NCI-H526 (cell line): ENCODE measurements around the gene PLCL1.

ENCODE experiments used
- DNase-seq, 2 experiments: peaks; one replicate each; lab custom pipeline; 2025; lab: John Stamatoyannopoulos, UW

The PLCL1 gene

DNA sequence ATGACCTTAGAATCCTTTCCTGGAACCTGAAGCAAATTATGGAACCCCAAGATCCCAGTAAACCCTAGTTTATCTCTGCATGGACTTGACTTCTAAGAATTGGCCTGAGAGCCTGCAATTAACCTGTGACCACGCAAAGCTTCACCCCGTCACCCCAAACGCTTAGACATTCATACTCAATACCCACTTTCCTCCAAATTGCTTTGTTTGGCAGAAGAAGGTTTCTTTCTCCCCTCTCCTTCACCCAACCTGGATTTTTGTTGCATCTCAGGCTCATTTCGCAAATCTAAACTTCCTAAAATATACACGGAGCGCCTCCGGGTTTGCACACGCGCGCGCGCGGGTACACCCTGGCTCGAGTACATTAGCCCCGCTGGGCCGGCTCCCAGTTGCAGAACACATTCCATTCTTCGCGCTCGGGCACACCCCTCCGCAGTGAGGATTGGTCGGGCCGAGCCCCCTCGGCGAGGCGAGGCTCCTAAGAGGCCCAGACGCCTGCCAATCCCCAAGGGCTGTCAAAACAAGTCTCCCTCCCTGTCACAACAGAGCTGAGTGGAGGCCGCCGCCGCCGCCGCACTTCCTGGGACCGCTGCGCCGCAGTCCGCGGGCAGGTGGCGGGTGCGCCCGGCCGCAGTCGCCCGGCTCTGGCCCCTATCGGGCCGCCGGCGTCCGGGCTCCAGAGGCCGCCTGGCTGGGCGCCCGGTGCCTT lies at the start of gene PLCL1:
TSS of gene PLCL1 (plus strand) at position 545 of the 709 bp plus-strand sequence.
- DNase-seq, result peak; percentile 77 to 96

DNA sequence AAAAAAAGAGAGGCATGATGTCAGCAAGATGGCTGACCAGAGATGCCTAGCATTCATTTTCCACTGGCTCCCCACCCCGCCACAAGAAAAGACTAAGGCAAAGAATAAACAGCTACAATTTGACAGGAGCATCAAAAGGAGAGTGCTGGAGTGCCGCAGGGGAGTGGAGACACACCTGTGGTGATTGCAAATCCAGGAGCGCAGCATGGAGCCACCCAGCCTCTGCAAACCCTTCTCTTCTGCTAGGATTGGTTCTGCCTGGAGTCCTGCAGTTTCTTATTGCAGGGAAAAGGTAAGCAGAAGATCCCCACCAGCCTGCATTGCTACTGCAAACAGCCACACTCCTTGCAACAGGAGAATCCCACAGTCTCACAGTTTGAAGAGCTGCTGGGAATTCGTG lies 45.4 kb upstream of the PLCL1 start:
- DNase-seq, result no peak

GRCh38 chr2:197759625-197760292 lies 44.6 kb upstream of the PLCL1 start:
- no peak for DNase-seq

DNA sequence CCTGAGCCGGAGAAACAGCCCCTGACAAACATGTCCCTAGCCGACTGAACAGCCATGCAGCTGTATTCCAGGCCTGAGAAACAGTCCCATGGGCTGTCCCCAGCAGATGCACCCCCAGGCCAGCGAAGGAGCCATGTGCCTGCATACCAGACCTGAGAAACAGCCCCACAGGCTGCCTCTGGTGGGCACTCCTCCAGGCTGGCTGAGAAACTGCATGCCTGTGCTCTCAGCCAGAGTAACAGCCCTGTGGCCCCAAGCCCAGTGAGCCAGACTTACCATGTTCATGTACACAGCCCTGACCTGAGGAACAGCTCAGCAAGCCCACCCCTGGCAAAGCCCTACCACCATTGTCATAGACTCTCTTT lies 44.1 kb upstream of the PLCL1 start:
- no peak for DNase-seq

GRCh38 chr2:197777823-197778407 lies 26.5 kb upstream of the PLCL1 start:
- DNase-seq, result peak in 1 of 2 experiments; percentile 38

DNA sequence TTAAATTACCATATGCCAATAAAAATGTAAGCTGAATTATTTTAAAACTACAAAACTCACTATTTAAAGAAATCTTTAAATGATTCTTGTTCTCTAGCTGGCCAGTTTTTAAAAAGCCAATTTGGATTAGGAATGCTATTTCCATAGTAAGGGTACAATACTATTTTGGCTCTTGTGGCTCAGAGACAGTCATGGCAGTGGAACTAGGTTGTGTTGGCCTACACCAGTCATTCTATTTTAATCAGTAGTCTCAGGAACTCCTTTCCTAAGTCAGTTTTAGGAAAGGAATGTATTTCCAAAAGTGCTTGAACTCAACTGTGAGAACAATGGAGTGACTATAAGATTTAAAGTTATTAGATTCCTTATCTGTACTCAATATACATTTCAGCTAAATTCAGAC lies 25.1 kb upstream of the PLCL1 start:
- no peak for DNase-seq

- no peak for DNase-seq
Measured at GRCh38 chr2:197782126-197782525, 22.3 kb upstream of the PLCL1 start.

DNA sequence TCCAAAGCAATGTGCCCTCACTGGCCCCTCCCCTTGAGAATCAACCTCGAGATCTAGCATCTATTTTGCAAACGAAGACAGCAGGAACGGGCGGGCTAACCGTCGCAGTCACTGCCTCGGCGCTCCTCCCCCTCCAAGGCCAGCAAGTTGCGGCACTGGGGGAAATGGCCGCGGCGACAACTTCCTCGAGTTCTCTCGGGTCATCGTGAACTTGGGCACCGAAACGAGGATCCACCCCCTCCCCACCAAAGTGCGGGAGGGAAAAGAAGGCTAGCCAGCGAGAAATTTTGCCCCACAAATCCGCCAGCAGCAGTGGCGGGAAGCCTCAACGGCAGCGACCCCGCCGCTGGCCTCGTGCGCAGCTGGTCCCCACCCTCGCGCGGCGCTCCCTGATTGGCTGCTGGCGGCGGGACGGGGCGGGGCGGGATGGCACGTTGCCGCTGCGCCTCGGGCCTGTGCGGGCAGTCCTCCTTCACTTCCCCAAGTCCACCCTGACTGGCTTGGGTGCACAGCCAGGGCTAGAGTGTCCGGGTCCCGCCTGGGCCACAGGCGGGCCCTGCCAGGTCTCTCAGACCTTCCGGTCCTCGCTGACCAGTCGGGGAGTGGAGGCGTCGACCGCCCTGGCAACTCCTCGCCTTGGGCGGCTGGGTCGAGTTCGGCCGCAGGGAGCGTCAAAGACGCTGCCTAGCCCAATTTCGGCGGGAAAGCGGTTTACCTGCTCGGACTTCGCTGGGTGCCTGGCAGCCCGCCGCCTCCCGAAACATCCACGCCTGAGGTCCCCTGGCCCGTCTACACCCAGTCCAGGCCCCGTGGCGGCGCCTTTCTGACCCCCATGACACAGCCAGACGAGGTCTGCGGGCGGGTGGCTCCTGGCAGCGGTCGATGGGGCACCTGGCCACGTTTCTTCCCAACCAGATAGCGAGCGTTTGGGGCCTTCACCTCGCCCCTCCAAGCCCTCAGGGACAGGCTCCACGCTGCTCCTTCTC lies 19.1 kb upstream of the PLCL1 start, which contains the start of gene BOLL:
TSS of gene BOLL (minus strand) at position 364 of the 986 bp plus-strand sequence. CDS start 3,469 bp downstream, outside the sequence.
- DNase-seq, result no peak

GRCh38 chr2:197786010-197786877 lies 18.1 kb upstream of the PLCL1 start:
- peak in 1 of 2 experiments; percentile 40 for DNase-seq

GRCh38 chr2:197793456-197793855 lies 10.9 kb upstream of the PLCL1 start:
- DNase-seq, result no peak

- DNase-seq, result no peak
Measured at GRCh38 chr2:197795277-197795676, 9.1 kb upstream of the PLCL1 start.

GRCh38 chr2:197798187-197798586 lies 6.2 kb upstream of the PLCL1 start:
- DNase-seq, result no peak

GRCh38 chr2:197799068-197799467 lies 5.3 kb upstream of the PLCL1 start:
- no peak for DNase-seq

DNA sequence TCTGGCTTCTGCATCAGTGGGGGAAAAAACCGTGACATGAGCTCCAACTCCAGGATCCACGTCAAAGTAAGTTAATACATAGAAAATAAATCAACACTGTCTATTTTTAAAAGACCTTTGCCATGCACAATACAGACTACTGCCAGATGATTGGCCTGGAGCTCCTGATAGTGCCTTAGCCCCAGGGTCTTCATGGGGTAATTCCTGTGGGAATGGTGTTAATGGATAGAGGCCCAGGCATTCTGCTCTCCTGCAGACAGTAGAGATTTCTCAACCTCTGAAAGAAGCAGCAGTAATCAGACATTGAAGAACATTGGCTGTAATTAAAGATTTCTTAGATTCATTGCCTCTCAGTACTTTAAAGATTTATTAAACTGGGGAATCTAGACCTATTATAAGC lies 4.3 kb upstream of the PLCL1 start:
- DNase-seq, result no peak

- DNase-seq, result no peak
Measured at GRCh38 chr2:197801033-197801432, 3.4 kb upstream of the PLCL1 start.

- peak; percentile 48 to 72 for DNase-seq
Measured at GRCh38 chr2:197803033-197803444, 1.4 kb upstream of the PLCL1 start.

DNA sequence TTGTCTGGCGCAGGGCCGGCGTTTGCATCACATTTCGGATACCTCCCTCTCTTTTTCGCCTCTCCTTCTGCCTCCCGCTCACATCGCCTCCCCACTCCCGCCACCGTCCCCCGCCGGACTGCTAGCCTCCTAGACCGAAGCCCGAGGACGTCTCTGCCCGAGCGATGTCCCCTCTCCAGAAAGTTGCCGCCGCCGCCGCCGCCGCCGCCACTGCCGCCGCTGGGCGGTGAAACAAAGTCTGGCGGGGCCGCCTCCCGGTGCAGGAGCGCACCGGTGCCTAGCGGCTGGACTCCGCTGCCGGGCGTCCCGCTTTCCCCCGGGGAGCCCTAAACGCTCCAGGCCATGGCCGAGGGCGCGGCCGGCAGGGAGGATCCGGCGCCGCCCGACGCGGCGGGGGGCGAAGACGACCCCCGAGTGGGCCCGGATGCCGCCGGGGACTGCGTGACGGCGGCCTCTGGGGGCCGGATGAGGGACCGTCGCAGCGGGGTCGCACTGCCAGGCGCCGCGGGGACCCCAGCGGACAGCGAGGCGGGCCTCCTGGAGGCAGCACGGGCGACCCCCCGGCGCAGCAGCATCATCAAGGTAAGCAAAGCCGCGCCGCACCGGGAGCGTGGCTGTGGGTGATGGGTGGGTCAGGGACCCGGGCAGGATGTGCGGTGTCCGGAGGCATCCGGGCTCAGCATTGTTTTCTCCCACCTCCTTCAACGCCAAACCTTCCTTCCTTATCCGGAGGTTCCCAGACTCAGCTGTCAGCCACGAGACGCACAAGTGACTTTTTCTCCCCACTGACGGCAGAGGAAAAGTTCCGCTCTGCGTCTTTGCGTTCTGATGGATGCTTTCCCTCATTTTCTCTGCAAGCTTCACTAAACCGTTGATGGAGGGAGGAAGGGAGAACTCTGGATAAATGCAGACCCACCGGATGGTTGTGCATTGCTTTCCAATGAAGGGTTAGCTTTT lies 643 bp downstream of the PLCL1 start:
- DNase-seq, result peak in 1 of 2 experiments; percentile 75

DNA sequence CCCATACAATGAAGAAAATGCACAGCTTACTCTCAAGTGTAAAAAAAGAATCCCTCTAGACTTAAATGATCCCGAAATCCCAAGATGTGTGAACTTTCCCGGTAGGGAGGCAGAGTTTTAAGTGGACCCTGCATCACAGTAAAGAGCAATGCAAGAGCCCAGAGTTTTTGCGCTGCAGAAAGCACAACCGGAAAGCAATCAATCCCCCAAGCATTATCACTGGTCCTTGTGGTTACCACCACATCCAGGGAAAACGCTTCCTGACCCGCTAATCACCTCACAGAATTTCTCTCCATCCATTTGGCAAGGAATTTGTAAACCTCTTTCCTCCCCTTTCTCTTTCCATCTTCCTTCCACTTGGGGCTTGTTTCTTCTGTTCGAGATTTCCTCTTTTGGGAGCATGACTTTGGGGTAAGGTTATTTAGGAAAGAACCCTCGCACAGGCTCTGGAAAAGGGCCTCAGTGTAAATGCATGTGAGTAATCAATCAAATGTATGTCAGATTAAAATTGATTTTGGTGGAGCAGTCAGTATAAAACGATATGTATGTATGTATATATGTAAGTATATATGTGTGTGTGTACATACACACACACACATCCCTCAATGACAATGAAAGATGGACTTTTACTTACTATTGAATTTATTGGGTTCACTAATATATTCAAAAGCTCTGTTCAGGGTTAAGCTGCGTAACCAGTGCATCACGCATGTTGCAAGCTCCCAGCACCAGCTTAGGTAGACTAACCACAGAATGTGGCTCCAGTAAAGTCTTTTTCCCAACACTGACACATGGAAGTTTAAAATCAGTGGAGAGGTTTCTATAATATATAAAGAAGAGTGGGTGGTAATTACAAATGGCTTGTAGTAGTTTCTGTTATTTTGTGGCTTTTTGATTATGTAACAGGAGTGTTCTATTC lies 1.6 kb downstream of the PLCL1 start:
- DNase-seq, result peak in 1 of 2 experiments; percentile 4

- DNase-seq, result no peak
Measured at GRCh38 chr2:197809064-197809463, 4.7 kb downstream of the PLCL1 start.
